Measurements from ENCODE around the gene TREH. TPM values are rescaled to one million over a fixed set of nuclear protein-coding genes. Genes with fewer than 3 reads are reported as not detected.

TREH gene
- total RNA-seq, 4 donors from 2014 or later: not detected

DNA sequence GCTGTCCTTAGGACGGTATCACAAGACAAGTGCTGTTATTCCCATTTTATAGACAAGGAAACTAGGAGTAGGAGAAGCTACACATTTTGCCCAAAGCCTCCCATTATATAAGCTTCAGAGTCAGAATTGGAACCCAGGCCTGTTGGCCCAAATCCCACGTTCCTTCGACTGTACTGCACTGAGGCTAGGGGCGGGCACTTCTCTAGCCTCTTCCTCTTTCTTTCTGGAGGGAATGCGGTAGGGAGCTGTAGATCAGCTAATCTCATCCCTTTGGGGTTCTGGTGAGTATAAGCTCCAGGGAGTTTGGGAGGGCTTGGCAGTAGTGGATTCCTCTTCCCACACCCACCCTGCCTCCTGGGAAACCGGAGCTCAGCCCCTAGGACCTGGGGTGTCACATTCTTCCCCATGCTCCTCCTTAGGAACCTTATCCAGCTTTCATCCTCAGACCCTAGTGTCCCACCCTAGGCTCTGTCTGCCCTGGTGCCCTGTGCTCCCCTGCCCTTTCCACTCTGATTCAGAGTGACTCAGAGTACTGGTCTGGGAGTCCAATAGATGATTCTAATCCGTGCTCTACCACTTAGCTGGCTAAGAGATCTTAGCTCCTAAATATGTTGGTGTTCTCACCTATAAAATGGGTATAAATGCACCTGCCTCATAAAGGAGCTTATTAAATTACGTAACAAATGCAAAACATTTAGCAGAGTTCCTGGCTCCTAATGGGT lies 42.7 kb downstream of the TREH start:
- intact Hi-C loops (cut with DNase I): no loop called here
- H3K9me3 ChIP-seq: no peaks in the 10 kb centered on the region
- peaks cover 0 to 100% (median 62%) of the 10 kb centered on the region in 4 donors for H3K36me3 ChIP-seq
- peak overlapping the region in 2 of 4 donors; percentile 26 to 87 for H3K27ac ChIP-seq (replicated peaks in 1 of 4)
- 80% methylated on average over 8 of the region's 8 CpGs for WGBS
- no peaks in the 10 kb centered on the region for H3K27me3 ChIP-seq
- no peak for TF ChIP-seq POLR2AphosphoS5 (IDR thresholded peaks at IDR 0.05)
- TF ChIP-seq, protein P1, sequence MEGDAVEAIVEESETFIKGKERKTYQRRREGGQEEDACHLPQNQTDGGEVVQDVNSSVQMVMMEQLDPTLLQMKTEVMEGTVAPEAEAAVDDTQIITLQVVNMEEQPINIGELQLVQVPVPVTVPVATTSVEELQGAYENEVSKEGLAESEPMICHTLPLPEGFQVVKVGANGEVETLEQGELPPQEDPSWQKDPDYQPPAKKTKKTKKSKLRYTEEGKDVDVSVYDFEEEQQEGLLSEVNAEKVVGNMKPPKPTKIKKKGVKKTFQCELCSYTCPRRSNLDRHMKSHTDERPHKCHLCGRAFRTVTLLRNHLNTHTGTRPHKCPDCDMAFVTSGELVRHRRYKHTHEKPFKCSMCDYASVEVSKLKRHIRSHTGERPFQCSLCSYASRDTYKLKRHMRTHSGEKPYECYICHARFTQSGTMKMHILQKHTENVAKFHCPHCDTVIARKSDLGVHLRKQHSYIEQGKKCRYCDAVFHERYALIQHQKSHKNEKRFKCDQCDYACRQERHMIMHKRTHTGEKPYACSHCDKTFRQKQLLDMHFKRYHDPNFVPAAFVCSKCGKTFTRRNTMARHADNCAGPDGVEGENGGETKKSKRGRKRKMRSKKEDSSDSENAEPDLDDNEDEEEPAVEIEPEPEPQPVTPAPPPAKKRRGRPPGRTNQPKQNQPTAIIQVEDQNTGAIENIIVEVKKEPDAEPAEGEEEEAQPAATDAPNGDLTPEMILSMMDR (IDR thresholded peaks at IDR 0.05): no peak
- no peak for TF ChIP-seq EP300 (IDR thresholded peaks at IDR 0.05)
- TF ChIP-seq POLR2A (IDR thresholded peaks at IDR 0.05; ENCODE audit: low read depth): no peak
- peaks cover 55 to 77% (median 68%) of the 10 kb centered on the region in 4 donors for H3K4me1 ChIP-seq
- no peak for DNase-seq (ENCODE audit: extremely low spot score)
- no peak overlapping the region for H3K4me3 ChIP-seq

DNA sequence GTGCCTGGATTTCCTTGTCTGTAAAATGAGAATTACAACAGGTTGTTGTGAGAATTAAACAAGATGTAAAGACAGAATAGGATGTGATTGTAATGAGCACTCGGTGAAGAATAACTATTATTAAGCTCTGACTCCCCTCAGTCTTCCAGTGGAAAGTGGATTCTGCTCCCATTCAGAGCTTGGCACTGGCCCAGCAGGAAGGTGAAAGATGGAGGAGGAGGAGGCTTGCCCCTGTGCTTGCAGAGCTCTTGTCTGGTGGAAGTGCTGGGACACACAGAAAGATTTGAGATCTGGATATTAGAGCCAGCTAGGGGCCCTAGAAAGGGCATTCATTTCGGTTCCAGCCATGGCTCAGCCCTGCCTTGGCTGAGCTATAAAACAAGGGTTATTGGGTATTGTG lies 43.8 kb downstream of the TREH start:
- intact Hi-C loops (cut with DNase I): no loop called here
- no peaks in the 10 kb centered on the region for H3K9me3 ChIP-seq
- WGBS: 57% methylated on average over 2 of the region's 2 CpGs
- H3K27me3 ChIP-seq: no peaks in the 10 kb centered on the region
- DNase-seq (ENCODE audit: extremely low spot score): no peak
- peaks cover 0 to 100% (median 61%) of the 10 kb centered on the region in 4 donors for H3K36me3 ChIP-seq
- peaks cover 55 to 69% (median 60%) of the 10 kb centered on the region in 4 donors for H3K4me1 ChIP-seq
- H3K4me3 ChIP-seq: peak overlapping the region in 2 of 4 donors; percentile 42 to 52
- TF ChIP-seq POLR2A (IDR thresholded peaks at IDR 0.05; ENCODE audit: low read depth) (no peak), POLR2AphosphoS5 (IDR thresholded peaks at IDR 0.05) (no peak), EP300 (IDR thresholded peaks at IDR 0.05) (no peak)
- TF ChIP-seq, protein P1 (IDR thresholded peaks at IDR 0.05): no peak
- H3K27ac ChIP-seq (replicated peaks in 1 of 4): peak overlapping the region; percentile 81 to 87 (median 84)

DNA sequence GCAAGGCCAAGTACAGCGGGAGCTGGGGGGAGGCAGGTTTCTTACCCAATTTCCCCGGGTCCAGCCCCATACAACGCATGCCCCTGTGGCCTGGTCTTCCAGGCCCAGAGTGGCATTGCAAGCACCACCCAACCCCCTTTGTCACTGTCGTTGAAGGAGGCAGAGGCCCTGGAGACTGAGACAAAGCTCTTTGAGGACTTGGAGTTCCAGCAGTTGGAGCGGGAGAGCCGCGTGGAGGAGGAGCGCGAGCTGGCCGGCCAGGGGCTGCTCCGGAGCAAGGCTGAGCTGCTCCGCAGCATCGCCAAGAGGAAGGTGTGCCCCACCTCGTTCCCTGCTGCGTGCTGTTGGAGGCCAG lies 44.2 kb downstream of the TREH start:
- TF ChIP-seq POLR2A (IDR thresholded peaks at IDR 0.05; ENCODE audit: low read depth) (no peak), POLR2AphosphoS5 (IDR thresholded peaks at IDR 0.05) (no peak), EP300 (IDR thresholded peaks at IDR 0.05) (no peak)
- TF ChIP-seq, protein P1 (IDR thresholded peaks at IDR 0.05): no peak
- H3K4me3 ChIP-seq: peak overlapping the region; percentile 42 to 55 (median 48)
- H3K27me3 ChIP-seq: no peaks in the 10 kb centered on the region
- no peaks in the 10 kb centered on the region for H3K9me3 ChIP-seq
- H3K4me1 ChIP-seq: peaks cover 50 to 65% (median 58%) of the 10 kb centered on the region in 4 donors
- DNase-seq (ENCODE audit: extremely low spot score): no peak
- peak overlapping the region; percentile 81 to 87 (median 84) for H3K27ac ChIP-seq (replicated peaks in 1 of 4)
- 45% methylated on average over 14 of the region's 15 CpGs for WGBS
- intact Hi-C loops (cut with DNase I): no loop called here
- H3K36me3 ChIP-seq: peaks cover 0 to 100% (median 59%) of the 10 kb centered on the region in 4 donors

DNA sequence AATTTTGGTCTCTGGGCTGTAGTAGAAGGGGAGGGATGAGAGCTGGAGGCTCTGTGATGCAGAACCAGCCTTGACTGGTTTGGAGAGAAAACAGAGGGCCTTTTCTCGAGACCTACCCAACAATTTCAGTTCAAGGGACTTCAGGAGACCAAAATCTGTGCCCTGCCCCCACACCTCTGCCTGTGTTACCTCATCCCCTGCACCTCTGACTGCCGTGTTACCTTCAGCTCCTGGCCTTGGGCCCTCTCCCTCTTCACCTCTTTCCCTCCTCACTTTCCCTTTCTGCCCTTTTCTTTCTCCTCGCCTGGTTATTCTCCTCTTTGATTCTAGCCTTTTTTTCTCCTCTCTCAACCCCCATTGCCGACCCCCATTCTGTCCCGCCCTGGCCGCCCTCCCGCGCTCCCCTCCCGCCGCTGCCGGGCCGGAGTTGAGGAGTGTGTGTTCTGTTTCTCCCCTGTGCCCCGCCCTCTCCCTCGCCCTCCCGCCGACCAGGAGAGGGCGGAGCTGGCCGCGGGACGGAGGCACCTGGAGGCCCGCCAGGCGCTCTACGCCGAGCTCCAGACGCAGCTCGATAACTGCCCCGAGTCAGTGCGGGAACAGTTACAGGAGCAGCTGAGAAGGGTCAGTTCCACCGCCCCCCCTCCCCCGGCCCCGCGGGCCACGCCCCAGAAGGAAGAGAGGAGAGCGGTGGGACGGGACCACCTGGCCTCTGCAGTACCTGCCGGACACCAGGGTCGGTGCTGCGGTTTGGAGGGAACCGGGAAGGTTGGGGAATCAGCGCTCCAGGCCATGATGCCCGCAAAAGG lies 44.8 kb downstream of the TREH start:
- TF ChIP-seq, protein P1 (IDR thresholded peaks at IDR 0.05): peak; percentile 28 to 54 (median 43)
- TF ChIP-seq POLR2AphosphoS5 (IDR thresholded peaks at IDR 0.05): peak; percentile 53 to 67
- no peak for TF ChIP-seq EP300 (IDR thresholded peaks at IDR 0.05)
- no peak for TF ChIP-seq POLR2A (IDR thresholded peaks at IDR 0.05; ENCODE audit: low read depth)
- H3K4me1 ChIP-seq: peaks cover 48 to 62% (median 58%) of the 10 kb centered on the region in 4 donors
- peaks cover 0 to 100% (median 56%) of the 10 kb centered on the region in 4 donors for H3K36me3 ChIP-seq
- peak overlapping the region; percentile 42 to 55 (median 48) for H3K4me3 ChIP-seq
- WGBS: 28% methylated on average over 28 of the region's 41 CpGs
- no peak for DNase-seq (ENCODE audit: extremely low spot score)
- H3K27me3 ChIP-seq: no peaks in the 10 kb centered on the region
- intact Hi-C loops (cut with DNase I): no loop called here
- peak overlapping the region; percentile 81 to 87 (median 84) for H3K27ac ChIP-seq (replicated peaks in 1 of 4)
- H3K9me3 ChIP-seq: no peaks in the 10 kb centered on the region

Data from esophagus muscularis mucosa (tissue), 4 donors.